Activated T-helper 1 cell treated with anti-CD3 and anti-CD28 coated beads, Interleukin-12 subunit alpha, Interleukin-12 subunit beta, Interleukin-2, Interleukin-4 antibody, amounts not matched to agents 30 ng/mL and 10 ng/mL and 1 ng/mL, durations not matched to agents 14 hours and 24 hours and 36 hours (primary cell): ENCODE results near the gene INO80D. TPM values are rescaled to one million over a fixed set of nuclear protein-coding genes. Genes with fewer than 3 reads are reported as not detected.
"Not testable (repeated sequence)": the region's sequence is repeated elsewhere in the genome, so short reads cannot be mapped to it uniquely, and the experiment has no call there.

Experiments
- DNase-seq: peaks from one replicate; pipeline ENCODE4 v3.0.0; 2021; ENCODE audit warnings: low spot score
- H3K27ac Mint-ChIP-seq: one replicate; pipeline ENCODE4 v1.8.0; 2021; ENCODE audit warnings: mild to moderate bottlenecking, mixed read lengths
- H3K27me3 Mint-ChIP-seq: one replicate; pipeline ENCODE4 v1.8.0; 2022; ENCODE audit warnings: mild to moderate bottlenecking, moderate library complexity, mixed read lengths; ENCODE audit not compliant: insufficient read depth
- H3K36me3 Mint-ChIP-seq: one replicate; pipeline ENCODE4 v1.8.0; 2021; ENCODE audit warnings: low read depth, mixed read lengths
- H3K4me1 Mint-ChIP-seq: one replicate; pipeline ENCODE4 v1.8.0; 2021; ENCODE audit warnings: low read depth, mixed read lengths
- H3K4me3 Mint-ChIP-seq: one replicate; pipeline ENCODE4 v1.8.0; 2021; ENCODE audit warnings: mild to moderate bottlenecking, moderate library complexity, mixed read lengths
- H3K9me3 Mint-ChIP-seq: one replicate; pipeline ENCODE4 v1.8.0; 2021; ENCODE audit warnings: mixed read lengths
- intact Hi-C: fragments of 100-400 bp; cut with micrococcal nuclease; formaldehyde crosslinking; loops from one replicate; pipeline ENCODE4 v1.15.1; 2024
- total RNA-seq: library from RNA; stranded (reverse); gene quantifications from 2 replicates; pipeline ENCODE4 v1.2.3, GENCODE V29; 2022

INO80D gene, protein sequence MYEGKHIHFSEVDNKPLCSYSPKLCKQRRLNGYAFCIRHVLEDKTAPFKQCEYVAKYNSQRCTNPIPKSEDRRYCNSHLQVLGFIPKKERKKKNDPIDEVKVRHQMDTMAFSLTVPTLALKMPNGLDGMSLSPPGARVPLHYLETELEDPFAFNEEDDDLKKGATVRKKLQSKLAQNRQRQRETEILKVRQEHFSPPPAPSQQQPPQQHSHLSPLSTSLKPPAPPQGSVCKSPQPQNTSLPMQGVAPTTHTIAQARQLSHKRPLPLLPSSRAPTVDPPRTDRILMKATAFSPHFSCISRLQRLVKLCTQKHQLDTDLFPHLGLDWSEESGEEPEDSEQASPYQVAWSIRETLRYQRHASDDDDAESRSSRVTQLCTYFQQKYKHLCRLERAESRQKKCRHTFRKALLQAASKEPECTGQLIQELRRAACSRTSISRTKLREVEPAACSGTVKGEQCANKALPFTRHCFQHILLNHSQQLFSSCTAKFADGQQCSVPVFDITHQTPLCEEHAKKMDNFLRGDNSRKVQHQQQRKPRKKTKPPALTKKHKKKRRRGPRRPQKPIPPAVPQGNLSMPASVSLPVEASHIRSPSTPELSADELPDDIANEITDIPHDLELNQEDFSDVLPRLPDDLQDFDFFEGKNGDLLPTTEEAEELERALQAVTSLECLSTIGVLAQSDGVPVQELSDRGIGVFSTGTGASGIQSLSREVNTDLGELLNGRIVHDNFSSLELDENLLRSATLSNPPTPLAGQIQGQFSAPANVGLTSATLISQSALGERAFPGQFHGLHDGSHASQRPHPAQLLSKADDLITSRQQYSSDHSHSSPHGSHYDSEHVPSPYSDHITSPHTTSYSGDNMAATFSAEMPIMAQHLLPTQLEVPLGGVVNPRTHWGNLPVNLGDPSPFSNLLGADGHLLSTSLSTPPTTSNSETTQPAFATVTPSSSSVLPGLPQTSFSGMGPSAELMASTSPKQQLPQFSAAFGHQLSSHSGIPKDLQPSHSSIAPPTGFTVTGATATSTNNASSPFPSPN
- total RNA-seq, result 29.4 and 30.3 TPM in 2 replicates

DNA sequence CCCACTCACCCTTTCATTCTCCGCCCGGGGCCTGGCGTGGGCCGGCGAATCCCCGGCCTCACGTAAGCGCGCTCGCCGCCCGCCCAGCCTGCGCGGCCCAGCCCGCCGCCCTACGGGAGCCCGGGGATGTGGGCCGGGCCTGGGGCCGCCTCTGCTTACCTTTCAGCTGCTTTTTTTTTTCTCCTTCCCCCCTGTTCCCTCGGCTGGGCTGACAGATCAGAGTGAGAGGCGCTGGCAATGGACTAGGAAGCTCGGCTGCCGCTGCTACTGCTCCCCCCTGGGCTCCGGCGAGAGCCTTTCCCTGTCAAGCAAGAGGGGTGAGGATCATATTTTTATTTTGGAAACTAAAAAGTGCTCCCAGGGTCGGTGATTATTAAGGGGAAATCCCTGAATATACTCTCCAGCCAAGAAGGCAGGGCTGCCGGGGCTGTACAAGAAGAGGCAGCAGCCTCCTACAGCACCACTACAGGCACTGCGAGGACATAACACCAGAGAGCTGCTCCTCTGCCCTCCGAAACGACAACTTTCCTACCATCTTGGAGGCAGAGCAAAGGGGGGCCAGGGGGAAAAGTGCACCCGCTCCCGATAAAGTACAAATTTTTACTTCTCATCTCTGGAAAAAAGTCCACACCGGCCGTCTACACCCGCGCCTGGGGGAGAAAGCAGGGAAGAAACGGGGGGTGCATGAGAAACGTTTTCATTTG is at the start of gene INO80D:
INO80D (minus strand) TSS at position 433 of the 704 bp plus-strand sequence. CDS start 23,158 bp downstream, outside the sequence.
- Mint-ChIP-seq H3K36me3 (peaks cover 8% of the 10 kb centered on the region), H3K9me3 (no peaks in the 10 kb centered on the region), H3K27me3 (peaks cover 2% of the 10 kb centered on the region), H3K4me3 (peak within 1 kb of the TSS; percentile 99), H3K27ac (peak within 1 kb of the TSS; percentile 99), H3K4me1 (peaks cover 30% of the 10 kb centered on the region)
- intact Hi-C loops, result loop anchor here (1.0 to 10.0 kb wide), 7 partner anchors 36 to 1977 kb away; partner anchors contain the start of genes EEF1B2, METTL21A, NDUFS1 and ZDBF2
- peak; percentile 72 for DNase-seq

DNA sequence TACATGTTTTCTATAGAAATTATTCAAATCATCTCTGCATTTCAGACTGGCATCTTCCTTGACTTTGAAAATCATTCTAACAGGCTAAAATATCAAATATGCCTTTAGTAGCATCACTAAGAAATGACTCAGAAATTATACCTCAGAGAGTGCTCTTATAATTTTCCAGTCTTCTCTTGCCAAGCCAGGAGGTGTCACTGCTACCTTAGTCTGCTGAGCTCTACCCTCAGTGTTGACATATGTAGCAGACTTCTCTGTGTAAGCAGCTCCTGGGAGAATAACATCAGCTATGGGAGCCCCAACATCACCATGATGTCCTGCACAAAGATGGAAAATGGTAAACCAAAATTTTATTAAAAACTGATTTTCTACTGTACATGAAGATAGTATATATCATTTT is 41.7 kb upstream of the INO80D start:
- H3K4me1 Mint-ChIP-seq, result no peaks in the 10 kb centered on the region
- peaks cover 16% of the 10 kb centered on the region for H3K36me3 Mint-ChIP-seq
- H3K27ac Mint-ChIP-seq, result no peak overlapping the region
- intact Hi-C loops, result no loop called here
- no peaks in the 10 kb centered on the region for H3K27me3 Mint-ChIP-seq
- H3K9me3 Mint-ChIP-seq, result no peaks in the 10 kb centered on the region
- DNase-seq, result no peak
- no peak overlapping the region for H3K4me3 Mint-ChIP-seq

DNA sequence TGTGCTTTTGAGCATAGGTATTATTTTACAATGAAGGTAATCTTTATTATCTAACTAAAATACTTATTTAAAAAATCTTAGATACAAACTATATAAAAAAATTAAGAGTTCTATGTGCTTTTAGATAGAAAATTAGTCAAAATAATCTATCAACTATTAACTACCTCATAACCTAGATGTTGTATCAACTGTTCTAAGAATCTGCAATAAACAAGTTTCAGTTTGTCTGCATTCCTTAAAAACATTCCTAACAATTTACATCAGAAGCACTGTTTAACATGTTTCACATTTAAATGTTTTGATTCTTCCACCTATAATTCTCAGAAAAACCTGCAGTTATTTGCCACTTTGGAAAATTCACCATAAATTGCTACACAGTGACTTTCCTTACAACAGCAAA is 39.9 kb upstream of the INO80D start:
- intact Hi-C loops, result no loop called here
- Mint-ChIP-seq H3K27me3 (no peaks in the 10 kb centered on the region), H3K27ac (no peak overlapping the region), H3K4me1 (no peaks in the 10 kb centered on the region), H3K4me3 (no peak overlapping the region), H3K9me3 (peaks cover 4% of the 10 kb centered on the region), H3K36me3 (peaks cover 24% of the 10 kb centered on the region)
- no peak for DNase-seq

DNA sequence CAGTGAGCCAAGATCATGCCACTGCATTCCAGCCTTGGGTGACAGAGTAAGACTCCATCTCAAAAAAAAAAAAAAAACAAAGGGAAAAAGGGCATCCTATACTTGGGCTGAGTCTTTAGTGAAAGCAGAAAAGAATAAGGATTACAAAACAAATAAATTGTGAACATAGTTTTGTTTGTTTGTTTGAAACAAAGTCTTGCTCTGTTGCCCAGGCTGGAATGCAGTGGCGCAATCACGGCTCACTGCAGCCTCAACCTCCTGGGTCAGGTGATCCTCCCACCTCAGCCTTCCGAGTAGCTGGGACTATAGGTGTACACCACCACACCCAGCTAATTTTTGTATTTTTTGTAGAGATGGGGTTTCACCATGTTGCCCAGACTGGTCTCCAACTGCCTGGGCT is 36.6 kb upstream of the INO80D start:
- not testable (repeated sequence) for H3K4me3 Mint-ChIP-seq, DNase-seq, H3K4me1 Mint-ChIP-seq, H3K27ac Mint-ChIP-seq, H3K9me3 Mint-ChIP-seq, H3K27me3 Mint-ChIP-seq
- intact Hi-C loops, result loop anchor here (5.0 kb wide), 1 partner anchor 35 kb away; the partner anchor contains the start of gene INO80D
- H3K36me3 Mint-ChIP-seq, result peaks cover 29% of the 10 kb centered on the region

DNA sequence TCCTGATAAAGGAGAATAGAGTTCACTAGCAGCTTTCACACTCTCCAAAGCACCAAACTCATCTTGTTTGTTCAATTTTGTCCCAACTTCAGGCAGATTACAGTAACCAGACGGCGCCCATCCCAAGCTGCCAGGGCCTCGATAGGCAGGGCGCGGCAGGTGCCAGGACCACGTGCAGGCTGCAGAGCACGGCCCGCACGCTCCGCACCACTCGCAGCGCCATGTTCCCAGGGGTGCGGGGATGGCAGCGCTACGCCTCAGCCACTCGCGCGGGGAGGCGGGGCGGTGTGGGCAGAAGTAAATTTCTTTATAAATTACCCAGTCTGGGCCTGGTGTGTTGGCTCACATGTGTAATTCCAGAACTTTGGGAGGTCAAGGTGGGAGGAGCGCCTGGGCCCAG is 30.3 kb upstream of the INO80D start:
- Mint-ChIP-seq H3K36me3 (peaks cover 30% of the 10 kb centered on the region), H3K27ac (no peak overlapping the region), H3K9me3 (peaks cover 4% of the 10 kb centered on the region), H3K4me3 (no peak overlapping the region), H3K27me3 (no peaks in the 10 kb centered on the region), H3K4me1 (no peaks in the 10 kb centered on the region)
- no peak for DNase-seq
- intact Hi-C loops, result no loop called here

DNA sequence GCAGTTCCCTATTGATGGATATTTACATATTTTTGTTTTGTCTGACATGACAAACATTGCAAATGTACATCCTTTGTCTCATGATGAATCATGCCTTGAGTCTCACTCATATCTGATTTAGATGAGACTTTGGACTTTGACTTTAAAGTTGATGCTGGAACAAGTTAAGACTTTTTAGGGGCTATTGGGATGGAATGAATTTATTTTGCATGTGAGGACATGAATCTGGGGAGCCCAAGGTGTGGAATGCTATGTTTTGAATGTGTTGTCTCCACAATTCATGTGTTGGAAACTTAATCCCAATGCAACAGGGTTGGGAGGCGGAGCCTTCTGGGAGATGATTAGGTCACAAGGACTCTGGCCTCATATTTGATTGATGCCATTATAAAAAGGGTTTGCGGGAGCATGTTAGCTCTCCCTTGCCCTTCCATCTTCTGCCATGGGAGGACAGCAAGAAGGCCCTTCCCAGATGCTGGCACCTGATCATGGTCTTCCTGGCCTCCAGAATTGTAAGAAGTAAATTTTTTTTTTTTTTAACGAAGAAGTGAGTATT is 29.1 kb upstream of the INO80D start:
- Mint-ChIP-seq H3K36me3 (peaks cover 21% of the 10 kb centered on the region), H3K4me3 (no peak overlapping the region), H3K9me3 (no peaks in the 10 kb centered on the region), H3K27ac (no peak overlapping the region), H3K4me1 (no peaks in the 10 kb centered on the region), H3K27me3 (no peaks in the 10 kb centered on the region)
- intact Hi-C loops, result no loop called here
- no peak for DNase-seq

DNA sequence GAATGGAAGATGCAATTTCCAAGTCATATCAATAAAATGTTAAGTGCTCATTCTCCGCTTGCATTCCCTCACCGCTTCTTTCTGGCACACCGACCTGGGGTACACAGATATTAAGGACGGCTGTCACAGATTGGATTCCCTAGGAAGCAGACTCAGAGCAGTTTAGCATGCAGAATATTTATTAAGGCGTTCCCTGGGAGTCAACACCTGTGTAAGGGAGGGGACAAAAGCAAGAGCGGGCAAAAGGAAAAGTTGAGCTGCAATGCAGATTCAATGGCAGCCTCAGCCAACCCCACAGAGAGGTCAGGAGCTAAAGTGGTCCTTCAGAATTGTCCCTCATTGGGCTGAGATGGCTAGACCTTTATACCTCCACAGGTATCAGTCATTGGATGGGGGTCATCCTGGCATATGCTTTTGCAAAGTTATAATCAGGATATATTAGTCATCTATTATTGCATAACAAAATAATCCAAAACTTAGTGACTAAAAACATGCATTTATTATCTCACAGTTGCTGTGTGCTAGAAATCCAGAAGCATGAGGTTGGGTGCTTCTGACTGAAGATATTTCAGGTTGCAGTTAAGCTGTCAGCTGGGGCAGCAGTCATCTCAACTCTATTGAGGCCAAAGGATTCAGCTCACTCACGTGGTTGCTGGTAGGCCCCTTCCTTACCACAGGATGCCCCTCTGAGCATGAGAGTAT is 27.0 kb upstream of the INO80D start:
- Mint-ChIP-seq H3K4me3 (no peak overlapping the region), H3K9me3 (no peaks in the 10 kb centered on the region), H3K27me3 (no peaks in the 10 kb centered on the region), H3K36me3 (peaks cover 16% of the 10 kb centered on the region), H3K27ac (no peak overlapping the region), H3K4me1 (no peaks in the 10 kb centered on the region)
- DNase-seq, result no peak
- intact Hi-C loops, result no loop called here

DNA sequence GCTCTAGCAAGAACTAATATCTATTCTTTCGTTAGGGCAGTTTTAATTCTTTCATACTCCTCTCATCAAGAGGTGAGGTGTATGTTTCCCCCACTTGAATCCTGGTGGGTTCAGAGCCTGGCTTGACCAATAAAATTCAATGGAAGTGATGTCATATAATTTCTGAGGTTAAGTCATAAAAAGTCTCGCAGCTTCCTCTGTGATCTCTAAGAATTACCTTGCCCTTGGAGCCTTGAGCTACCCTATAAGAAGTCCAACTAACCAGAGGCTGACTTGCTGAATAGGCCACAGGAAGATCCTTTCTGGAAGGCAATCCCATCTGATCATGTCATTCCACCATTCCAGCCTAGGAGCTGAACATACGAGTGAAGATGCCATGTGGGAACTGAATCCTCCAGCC is 26.1 kb upstream of the INO80D start:
- intact Hi-C loops, result no loop called here
- Mint-ChIP-seq H3K27ac (no peak overlapping the region), H3K4me3 (no peak overlapping the region), H3K27me3 (no peaks in the 10 kb centered on the region), H3K9me3 (no peaks in the 10 kb centered on the region), H3K4me1 (no peaks in the 10 kb centered on the region), H3K36me3 (peaks cover 16% of the 10 kb centered on the region)
- no peak for DNase-seq

DNA sequence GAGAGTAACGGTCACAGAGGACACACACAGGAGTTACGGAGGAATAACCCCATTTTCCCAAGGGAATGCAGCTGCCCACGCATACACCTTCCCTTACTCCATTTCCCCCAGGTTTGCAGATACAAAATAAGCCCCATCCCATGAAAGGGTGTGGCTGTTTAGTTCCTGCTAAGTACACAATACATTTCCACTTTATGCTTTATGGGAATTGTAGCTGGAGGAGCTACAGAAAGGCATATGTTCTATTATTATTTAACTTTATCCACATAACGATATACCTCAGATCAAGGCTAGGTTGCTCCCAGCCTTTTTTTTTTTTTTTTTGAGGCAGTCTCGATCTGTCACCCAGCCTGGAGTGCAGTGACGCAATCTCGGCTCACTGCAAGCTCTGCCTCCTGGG is 22.7 kb upstream of the INO80D start:
- Mint-ChIP-seq H3K27me3 (no peaks in the 10 kb centered on the region), H3K4me1 (no peaks in the 10 kb centered on the region), H3K36me3 (peaks cover 5% of the 10 kb centered on the region), H3K4me3 (no peak overlapping the region), H3K27ac (no peak overlapping the region), H3K9me3 (no peaks in the 10 kb centered on the region)
- intact Hi-C loops, result no loop called here
- no peak for DNase-seq

DNA sequence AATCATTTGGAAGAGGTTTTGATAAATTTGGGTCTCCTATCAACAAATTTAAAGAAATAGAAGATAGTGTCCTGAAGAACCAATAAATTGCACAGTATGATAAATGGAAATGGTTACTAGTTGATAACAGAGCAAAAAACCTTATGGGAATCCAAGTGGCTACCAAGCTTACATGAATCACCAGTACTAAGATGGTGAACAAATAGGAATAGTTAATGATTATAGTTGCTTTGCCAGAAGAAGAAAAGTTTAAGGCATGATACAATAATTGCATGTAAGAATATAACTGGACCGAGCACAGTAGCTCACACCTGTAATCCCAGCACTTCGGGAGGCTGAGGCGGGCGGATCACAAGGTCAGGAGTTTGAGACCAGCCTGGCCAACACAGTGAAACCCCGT is 19.6 kb upstream of the INO80D start:
- no peak for DNase-seq
- Mint-ChIP-seq H3K4me3 (no peak overlapping the region), H3K9me3 (no peaks in the 10 kb centered on the region), H3K4me1 (no peaks in the 10 kb centered on the region), H3K27ac (no peak overlapping the region), H3K36me3 (no peaks in the 10 kb centered on the region), H3K27me3 (no peaks in the 10 kb centered on the region)
- intact Hi-C loops, result no loop called here

DNA sequence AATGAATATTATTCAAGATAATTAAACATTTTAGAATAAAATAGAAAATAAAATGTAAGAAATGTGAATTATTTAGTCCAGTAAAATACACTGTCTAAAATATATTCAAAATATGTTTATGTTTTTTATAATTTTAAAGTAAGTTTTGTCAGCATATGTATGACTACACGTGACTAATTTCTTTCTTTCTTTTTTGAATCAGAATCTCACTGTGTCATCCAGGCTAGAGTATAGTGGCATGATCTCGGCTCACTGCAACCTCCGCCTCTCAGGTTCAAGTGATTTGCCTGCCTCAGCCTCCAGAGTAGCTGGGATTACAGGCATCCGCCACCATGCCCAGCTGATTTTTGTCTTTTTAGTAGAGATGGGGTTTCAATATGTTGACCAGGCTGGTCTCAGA is 19.1 kb upstream of the INO80D start:
- H3K27ac Mint-ChIP-seq, result no peak overlapping the region
- H3K27me3 Mint-ChIP-seq, result no peaks in the 10 kb centered on the region
- no peak overlapping the region for H3K4me3 Mint-ChIP-seq
- no peaks in the 10 kb centered on the region for H3K4me1 Mint-ChIP-seq
- no peak for DNase-seq
- H3K36me3 Mint-ChIP-seq, result no peaks in the 10 kb centered on the region
- no peaks in the 10 kb centered on the region for H3K9me3 Mint-ChIP-seq
- intact Hi-C loops, result no loop called here

DNA sequence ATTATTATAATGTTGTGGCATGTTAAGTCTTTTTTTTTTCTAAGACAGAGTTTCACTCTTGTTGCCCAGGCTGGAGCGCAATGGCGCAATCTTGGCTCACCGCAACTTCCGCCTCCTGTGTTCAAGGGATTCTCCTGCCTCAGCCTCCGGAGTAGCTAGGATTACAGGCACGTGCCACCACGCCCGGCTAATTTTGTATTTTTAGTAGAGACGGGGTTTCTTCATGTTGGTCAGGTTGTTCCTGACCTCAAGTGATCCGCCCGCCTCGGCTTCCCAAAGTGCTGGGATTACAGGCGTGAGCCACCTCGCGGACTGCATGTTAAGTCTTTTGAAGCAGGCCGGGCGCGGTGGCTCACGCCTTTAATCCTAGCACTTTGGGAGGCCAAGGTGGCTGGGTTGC is 12.9 kb upstream of the INO80D start:
- H3K36me3 Mint-ChIP-seq, H3K27ac Mint-ChIP-seq, DNase-seq, H3K4me3 Mint-ChIP-seq, intact Hi-C loops, H3K4me1 Mint-ChIP-seq, H3K27me3 Mint-ChIP-seq, H3K9me3 Mint-ChIP-seq: not testable (repeated sequence)
